HG02759 (cell line): Measurements from ENCODE around the gene FAM114A1.
"Not testable (repeated sequence)": the region's sequence is repeated elsewhere in the genome, so short reads cannot be mapped to it uniquely, and the experiment has no call there.

ENCODE experiments used
- ATAC-seq: cut with Tn5 transposase; IDR thresholded peaks from one replicate; pipeline ENCODE4 v1.9.1; 2021; ENCODE audit warnings: mild to moderate bottlenecking, moderate library complexity; ENCODE audit not compliant: unreplicated experiment

FAM114A1 gene

DNA sequence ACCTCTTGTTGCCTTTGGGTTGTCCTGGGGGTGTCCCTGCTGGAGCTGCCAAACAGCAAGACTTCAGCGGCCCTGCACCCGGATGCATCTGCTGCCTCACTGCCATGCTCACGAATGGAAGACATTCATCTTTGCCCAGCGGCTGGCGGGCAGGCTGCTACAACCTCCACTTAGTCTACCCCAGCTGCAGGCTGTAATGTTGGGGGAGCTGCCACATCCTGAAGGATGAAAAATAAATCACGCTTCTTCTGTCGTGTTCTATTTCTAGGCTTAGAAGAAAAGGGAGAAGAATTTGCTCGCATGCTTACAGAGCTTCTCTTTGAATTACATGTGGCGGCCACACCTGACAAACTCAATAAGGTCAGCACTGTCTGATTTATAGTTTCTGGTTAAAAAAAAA, 61.4 kb downstream of the FAM114A1 start:
- ATAC-seq = no peak

DNA sequence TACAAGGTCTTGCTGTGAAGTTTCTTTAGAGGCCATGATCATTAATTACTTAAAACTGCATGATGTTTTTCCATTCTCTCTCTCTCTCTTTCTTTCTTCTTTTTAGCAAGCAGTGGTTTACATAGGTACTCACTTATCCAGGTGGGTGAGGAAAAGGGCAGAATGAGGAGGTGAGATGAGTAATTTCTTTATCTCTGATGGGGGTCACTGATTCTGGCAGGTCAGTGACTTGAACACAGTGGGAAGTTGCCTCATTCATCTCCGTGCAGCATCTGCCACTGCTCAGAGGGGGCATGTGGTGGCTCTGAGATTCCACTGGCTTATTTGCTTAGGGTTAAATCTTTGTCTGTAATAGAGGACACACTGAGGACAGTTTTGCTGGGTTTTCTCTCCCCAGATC, 62.6 kb downstream of the FAM114A1 start:
- peak; percentile 92 for ATAC-seq

DNA sequence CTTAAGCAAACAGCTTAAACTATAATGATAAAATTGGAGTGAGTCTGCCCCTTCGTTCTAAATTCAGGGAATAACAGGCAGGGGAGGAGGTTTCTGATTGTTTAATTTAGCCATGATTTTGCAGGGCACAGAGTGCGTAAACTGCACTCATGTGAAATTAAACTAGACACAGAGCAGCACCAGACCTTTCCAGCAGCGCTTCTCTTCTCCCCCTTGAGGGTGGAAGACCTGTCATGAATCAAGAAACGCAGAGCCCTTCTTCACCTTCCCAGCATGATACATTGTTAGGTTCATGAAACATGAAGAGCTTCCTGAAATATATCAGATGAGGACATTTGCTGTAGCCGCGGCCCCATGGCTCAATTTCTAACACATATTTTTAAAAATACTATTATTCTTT, 63.1 kb downstream of the FAM114A1 start:
- ATAC-seq = no peak

DNA sequence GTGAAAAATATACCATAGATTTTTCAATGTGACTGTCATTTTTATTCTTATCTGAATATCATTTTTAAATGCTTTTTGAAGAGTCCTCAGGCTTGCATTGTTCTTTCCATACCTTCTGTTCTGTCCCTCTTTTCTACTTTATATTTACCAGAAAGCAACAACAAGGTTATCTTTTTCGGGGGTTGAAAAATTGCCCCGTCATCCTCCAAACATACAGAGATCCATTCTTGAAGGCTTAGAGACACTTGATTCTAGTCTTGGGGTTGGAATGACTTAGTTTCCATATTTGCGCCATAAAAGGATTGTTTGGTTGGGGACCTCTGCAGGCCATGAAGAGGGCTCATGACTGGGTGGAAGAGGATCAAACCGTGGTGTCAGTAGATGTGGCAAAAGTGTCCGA, 63.5 kb downstream of the FAM114A1 start:
- no peak for ATAC-seq

DNA sequence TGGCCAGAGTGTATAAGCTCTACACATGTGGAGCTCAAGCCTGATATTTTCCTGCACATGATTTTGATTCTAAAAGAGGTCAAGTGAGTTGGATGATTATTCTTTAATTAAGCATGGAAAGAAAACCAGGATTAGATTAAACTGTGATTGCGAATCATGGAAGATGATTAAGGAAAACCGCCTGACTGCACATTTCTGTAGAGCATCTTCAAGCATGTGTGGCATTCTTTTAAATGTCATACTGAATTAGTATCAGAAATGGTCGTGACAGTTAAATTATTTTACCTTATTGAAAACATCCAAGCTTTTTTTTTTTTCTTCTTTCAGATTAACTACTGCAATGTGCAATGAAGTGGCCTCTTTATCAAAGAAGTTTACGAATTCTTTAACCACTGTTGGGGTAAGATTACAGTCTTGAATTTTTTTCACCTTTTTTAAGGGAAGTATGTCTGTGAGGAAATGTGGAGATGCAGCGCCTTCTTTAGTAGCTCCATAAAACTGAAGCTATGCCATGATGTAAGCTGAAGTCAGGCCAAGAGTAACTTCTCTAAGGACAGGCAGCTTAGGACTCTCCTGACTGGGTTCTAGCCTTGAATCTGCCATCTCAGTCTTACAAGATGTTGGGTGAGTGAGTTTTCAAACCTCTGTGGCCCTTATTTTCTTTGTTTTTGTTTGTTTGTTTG, 67.9 kb downstream of the FAM114A1 start:
- no peak for ATAC-seq

DNA sequence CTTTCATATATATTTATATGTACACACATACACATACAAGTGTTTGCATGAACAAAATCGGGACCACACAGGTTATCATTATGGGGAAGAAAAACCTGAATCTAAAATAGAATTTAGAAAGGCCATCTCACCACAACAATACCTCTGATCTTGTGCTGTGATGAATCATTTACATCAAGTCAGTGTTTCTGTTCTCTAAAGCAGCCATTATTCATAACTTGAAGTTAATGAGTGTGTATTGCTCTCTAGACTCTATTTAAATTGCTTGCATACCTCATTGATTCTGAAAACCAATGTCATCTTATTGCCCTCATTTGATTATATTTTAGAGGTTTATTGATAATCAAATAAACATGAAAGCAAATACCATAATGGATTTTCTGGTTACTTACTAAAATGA, 71.6 kb downstream of the FAM114A1 start:
- peak; percentile 88 for ATAC-seq

DNA sequence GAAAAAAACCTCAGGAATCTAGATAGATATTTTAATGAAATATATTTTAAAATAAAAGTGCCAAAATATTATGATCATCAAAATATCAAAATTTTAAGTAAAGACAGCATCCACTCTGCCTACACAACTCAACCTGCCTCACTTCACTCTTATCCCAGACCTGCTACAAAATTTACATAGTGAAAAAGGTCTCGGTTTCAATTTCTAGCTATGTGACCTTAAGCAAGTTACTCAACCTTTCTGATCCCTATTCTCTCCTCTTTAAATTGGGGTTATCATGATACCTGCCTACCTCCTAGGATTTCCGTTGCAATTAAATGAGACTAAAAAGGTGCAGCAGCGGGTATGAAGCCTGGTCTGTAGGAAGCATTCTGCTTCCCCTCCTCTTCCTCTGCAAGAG, 72.9 kb downstream of the FAM114A1 start:
- no peak for ATAC-seq

DNA sequence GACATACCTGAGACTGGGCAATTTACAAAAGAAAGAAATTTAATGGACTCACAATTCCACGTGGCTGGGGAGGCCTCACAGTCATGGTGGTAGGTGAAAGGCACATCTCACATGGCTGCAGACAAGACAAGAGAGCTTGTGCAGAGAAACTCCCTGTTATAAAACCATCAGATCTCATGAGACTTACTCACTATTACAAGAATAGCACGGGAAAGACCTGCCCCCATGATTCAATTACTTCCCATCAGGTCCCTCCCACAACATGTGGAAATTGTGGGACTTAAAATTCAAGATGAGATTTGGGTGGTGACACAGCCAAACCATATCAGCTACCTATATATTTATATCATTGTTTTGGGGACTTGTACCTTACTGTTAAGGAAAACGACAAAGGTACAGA, 74.3 kb downstream of the FAM114A1 start:
- ATAC-seq = not testable (repeated sequence)

DNA sequence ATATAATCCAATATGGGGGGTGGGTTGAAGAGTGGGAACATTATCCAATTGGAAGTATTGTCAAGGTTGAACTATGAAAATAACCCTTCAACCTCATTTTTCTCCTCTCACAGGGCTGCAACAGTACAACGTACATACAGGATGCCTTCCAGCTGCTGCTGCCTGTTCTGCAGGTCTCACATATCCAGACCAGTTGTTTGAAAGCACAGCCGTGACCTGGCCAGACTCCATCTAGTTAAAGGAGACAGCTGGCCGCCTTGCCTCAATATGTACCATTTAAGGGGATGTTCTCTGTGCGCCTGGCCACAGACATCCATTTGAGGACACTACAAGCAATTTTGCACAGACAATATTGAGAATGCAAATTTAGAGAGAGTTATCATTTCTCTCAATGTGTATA, 75.7 kb downstream of the FAM114A1 start:
- no peak for ATAC-seq

DNA sequence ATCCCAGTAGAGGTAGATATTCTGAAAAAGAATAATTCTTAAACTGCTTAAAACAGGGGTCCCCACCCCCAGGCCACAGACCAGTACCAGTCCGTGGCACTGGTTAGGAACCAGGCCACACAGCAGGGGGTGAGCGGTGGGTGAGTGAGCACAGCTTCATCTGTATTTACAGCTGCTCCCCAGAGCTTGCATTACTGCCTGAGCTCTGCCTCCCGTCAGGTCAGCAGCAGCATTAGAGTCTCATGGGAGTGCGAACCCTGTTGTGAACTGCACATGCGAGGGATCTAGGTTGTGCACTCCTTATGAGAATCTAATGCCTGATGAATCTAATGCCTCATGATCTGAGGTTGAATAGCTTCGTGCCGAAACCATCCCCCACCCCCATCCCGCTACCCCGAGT, 76.8 kb downstream of the FAM114A1 start:
- ATAC-seq = no peak

DNA sequence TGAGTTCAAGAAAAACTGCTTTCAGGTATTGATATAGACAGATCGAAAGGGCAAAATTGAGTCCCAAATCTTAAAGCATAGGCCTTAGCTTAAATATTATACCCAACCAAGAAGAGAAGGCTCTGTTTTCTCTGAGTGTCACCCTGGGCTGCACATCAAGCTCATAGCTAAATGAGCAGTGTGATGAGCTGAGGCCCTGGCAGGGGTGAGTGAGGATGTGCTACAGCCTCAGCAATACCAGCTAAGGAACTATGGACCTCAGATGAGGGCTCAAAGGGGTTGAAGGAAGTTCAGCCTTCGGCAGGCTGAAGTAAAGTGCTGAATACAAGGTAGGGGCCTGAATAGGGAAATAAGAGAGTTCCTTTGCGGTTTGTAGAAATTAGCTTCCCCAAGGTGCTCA, 79.3 kb downstream of the FAM114A1 start:
- no peak for ATAC-seq

DNA sequence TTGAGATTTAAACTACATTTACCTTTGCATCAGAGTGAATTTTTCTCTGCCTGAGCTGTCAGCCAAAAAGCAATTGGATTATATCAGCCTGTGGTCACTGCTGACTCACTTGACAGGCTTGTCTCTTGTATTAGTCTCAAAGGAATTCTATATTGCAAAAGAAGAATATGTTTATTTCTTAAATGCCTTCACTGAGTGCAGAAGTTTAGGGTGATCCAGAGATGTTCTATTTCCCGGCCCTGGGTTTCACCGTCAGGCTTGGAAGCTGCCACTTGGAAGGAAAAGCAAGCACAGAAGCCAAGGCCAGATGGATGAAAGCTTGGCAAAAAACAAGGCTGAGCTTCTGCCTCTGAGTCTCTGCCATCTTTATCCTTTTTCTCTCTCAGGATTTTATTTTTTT, 80.9 kb downstream of the FAM114A1 start:
- no peak for ATAC-seq

DNA sequence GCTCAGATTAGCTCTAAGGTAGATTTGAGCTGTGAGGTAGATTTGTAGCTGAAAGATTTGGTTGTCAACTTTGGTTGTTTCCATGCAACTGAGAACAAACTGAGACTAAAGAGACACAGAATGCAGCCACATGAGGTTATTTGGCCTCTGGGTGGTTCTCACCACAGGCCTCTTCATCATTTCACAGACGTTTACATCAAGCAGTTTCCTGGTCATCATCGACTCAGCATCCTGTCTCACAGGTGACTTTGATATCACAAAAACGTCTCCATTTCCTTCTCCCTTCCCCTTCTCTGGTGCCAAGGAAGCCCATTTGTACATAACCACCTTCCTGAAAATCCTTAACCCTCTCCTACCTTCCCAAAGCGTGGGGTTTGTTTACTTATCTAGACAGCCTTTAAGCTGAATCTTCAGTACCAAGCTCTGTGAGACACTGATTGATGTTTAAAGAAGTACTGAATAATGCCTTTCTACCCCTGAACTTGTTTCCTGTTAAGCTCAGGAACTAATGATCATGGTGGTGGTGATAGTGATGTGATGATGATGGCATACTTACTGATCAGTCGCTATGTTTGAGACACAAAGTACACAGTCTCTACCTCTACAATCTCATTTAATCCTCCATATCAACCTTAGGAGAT, 81.9 kb downstream of the FAM114A1 start:
- ATAC-seq = no peak

DNA sequence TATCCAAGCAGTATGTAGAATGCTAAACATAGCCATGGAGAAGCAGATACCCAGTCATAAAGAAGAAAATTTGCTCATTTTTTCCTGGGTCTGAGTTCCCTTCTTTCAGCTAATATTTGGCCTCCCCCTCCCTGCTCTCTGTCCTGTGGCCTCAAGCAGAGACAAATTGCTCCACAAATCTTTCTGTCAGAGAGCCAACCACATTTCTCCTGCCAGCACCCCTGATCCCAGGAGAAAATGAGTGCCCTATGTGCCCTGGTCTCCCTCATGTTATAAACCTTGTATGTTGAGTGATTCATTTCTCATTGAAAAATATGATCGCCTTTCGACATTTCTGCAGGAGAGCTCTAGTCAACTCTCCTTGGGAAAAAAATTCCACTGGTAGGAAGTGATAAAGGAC, 82.6 kb downstream of the FAM114A1 start:
- no peak for ATAC-seq

DNA sequence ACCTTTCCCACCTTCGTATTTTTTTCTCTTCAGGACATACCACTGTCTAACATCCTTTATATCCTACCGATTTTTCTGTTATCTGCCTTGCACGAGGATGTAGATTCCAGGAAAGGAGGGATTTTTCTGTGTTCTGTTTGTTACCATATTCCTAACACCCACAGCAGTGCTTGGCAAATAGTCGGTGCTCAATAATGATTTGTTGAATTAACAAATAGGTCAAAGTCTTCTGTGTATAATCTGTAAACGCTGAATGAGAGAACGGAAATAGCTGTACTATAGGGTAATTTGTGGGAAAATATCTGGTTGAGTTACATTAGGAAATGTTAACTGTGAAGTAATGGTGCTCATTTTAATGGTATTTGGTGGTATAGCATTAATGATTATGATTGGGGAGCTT, 83.1 kb downstream of the FAM114A1 start:
- no peak for ATAC-seq

DNA sequence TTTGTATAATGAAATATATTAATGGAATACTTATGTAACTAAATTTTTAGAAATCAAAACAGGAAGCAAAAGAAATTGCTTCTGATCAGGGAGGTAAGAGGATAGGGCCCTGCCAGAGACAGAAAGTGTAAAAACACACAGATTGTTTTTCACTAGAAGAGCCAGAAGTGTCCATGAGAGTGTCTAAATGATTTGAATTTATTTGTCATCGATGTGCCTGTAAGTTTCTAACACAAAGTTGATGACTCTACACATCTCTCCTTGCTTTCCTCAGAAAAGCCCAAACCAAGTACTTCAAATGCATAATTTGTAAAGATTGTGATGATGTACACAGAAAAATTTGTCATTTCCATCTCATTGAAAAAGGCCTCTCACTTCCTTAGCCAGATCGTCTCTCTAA, 84.0 kb downstream of the FAM114A1 start:
- no peak for ATAC-seq

DNA sequence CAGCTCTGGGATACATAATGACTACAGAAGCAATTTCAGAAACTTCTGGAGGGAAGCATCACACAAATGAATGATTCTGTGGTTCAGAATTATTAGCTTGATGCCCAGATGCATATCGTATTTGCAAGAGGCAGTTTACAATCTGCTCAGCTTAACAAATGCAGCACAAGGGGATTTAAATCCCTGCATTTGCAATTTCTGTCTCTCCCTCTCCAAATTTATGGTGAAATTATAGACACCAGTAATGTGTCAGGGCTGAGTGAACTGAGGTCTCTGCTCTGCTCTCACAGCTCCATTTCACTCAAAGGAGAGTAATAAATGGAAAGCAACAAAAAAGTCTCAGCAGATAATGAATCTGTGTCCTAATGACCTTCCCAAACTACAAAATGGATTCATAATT, 84.4 kb downstream of the FAM114A1 start:
- no peak for ATAC-seq

DNA sequence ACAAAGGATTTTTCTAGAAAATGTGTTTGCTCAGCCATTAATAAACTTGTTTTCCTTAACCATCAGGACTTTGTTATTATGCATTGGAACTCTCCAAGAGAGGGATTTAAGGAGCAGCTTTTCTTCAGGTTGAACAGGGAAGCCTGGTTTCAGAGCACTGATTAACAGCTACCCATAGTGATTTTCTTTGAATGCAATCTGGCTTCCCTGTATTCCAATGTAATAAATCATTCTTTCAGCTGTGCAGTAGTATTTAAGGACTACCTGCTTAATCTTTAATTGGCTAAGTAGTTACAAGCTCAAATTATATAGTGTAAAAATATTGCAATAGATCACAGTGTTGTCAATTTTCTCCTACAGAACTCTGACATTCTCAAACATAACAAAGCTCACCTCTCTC, 87.1 kb downstream of the FAM114A1 start:
- no peak for ATAC-seq

DNA sequence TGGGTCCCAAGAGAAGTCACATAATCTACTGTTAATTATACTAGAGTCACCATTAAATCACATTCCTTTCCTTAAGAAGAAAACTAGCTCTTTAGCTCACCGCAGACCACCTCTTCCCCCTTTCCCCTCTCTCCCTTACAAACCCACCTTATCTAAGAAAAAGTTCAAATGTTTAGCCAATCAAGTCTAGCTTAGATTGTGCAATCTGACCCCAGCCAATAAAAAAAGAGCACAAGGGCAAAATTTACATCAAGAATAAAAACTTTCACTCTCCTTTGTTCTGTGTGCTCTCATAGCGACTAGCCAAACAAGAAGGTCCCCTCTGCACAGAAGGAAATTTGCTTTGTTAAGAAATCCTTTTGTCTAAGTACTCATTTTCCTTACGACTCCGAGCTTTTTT, 88.4 kb downstream of the FAM114A1 start:
- no peak for ATAC-seq

DNA sequence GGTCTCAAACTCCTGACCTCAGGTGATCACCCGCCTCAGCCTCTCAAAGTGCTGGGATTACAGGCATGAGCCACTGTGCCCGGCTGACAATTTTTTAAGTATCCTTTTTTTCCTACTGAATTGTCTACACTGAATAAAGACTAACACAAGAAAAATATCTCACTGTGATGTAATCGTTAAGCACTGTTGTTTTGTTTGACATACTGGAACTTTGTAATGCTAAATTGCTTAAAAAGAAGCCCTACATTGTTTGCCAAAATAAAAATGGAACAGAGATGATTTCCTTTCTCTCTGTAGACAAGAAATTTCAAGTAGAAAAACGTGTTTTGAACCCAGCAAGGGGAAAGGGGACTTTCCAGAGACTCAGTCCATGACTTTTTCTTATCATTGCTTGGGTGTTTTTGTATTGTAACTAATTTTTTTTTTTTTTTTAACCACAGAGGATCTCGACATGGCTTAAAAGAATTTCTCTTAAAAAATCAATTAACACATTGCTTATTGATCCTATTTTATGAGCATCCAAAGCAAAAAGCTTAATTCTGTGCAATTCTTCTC, 89.7 kb downstream of the FAM114A1 start:
- no peak for ATAC-seq

DNA sequence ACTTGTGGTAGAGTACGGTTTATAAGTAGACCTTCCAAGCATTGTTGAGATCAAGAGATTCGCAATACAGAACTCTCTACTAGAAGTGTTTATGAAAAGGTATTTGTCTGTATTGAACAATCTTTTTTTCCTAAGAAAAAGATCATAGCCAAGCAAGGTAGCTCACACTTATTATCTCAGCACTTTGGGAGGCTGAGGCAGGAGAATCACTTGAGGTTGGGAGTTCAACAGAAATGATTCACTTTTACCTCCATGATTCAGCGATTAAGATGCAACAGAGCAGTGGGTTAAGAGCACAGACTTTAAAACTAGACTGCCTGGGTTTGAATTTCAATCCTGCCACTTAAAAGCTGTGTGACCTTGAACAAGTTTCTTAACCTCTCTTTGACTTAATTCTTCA, 90.3 kb downstream of the FAM114A1 start:
- ATAC-seq = no peak

DNA sequence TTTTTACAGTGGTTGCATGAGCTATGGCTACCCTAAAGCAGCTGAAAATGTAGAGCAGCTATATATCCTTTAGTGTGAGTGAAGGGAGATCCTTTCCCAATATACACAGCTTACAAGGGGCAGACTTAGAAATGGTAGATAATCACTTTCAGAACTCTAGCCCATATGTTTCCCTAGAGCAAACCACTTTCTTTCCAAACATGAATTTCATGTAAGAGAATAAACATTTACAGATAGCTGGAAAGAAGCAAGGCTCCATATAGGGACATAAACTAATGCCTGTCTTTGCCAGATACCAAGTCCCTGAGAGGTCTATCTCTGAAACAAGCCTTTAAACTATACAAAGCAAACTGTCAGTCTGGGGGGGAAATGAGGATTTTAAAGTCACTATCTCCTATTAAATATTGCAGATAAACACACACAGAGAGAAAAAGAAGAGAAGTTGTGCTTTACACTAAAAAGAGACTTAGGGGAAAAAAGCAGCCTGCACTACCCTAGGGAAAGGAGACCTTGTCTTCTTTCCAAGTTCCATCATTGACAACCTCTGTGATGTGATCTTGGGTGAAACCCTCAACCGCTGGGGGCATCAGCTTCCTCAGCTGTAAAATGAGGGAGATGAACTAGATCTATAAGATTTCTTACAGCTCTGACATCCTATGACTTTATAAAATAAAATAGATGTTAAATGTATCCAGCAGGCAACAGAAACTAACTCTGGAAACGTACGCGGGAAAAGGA, 91.0 kb downstream of the FAM114A1 start:
- no peak for ATAC-seq
